GM19395 (cell line): ENCODE measurements around the gene CDK6.

ENCODE experiments used
- ATAC-seq: cut with Tn5 transposase; IDR thresholded peaks from one replicate; pipeline ENCODE4 v1.9.1; 2021; ENCODE audit warnings: mild to moderate bottlenecking, moderate library complexity; ENCODE audit not compliant: unreplicated experiment

The CDK6 gene

DNA sequence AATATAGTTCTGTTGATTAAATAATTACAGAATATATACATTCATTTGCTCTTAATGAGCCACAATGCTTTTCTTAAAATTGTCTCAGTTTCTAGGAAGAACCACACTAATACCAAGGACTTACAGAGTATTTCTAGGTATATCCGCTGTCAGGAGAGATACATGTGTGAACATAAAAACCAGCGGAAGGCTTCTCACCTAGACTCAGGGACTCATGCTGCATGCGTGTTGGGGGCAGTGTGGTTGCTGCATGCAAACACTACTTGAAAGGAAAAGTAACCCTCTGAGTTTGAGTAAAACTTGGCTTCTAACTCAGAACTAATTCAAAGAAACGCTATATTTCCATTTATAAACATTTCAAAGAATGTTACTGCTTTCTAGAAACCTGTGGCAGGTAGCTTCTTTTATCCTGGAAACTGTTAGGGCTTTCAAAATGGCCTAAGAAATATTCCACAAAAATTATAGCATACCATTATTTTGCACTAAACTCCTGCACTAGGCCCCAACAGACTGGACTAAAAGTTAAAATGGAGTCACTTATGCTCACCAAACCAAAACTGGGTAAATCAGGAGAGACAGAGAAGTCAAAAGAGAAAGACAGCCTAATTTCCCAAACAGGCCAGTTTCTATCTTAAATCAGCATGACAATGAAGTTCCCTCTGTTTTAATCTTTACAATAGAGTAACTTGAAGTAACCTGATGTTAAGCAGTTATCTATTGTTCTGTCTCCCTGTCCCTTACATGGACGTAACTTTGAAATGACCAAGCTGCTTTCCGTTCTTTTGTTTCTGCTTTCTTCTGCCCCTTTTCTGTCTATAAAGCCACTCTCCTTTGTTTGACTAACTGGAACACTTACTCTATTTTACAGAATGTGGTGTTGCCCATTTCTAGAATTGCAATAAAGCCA is 151.0 kb downstream of the CDK6 start:
- no peak for ATAC-seq

DNA sequence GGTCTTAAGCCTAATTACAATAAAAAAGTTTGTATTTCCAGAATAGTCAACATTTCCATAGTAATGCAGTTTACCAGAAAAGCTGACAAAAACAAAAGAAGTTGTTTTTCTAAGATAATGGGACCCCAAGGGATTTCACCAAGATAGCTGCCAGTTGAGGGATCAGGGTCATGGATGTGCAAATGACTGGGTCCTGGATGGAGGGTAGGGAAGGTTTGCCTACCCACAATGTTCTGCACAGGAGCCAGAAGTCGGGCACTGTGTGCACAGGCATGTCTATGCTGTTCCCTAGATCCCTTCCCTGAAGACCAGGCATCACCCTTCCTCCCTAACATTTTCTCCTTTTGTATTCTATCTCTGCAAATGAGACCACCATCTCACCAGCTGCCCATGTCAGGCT is 152.1 kb downstream of the CDK6 start:
- no peak for ATAC-seq

DNA sequence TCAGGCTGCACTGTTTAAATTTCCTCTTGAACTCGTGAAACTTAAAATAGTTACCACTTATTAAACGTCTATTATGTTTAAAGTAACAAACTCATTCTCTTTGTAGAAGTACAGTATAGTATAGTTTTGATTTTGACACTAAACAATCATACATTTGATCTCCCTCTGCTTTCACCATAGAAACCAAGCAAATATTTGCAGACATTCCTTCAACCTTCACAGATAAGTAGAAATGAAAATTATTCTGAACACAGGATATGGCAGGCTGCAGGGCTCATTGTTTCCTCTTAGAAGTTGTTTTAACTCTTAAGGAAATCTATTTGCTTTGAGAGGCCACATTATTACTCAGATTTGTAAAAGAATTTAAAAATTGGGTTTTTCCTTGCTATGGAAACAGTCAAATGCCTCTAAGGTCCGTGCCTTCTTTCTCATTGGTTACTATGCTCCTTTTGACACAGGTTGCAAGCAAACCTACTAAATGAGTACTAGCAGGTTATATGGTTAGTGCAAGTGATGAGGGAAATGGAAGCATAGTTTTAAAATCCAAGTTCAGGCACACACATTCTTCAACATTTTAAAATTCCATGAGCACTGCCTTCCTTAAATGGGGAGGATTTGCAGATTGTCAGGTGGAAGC is 153.4 kb downstream of the CDK6 start:
- no peak for ATAC-seq

DNA sequence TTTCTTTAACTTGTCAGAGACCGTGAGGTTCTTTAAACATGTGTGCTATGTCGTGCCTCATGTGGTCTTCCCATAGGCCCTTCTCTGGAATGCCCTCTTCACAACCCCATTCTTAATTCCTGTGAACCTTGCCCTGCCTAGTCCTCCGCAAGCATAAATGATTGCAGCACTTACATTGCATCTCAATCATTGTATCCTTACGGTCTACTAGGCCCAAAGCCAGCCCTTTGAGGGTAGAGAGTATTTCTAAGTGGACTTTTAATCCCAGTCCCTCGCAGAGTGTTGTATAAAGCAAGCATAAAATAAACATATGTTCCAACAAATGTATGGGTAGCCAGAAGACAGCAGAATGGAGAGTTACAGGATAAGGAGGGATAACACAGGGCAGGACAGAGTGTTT is 154.0 kb downstream of the CDK6 start:
- no peak for ATAC-seq

DNA sequence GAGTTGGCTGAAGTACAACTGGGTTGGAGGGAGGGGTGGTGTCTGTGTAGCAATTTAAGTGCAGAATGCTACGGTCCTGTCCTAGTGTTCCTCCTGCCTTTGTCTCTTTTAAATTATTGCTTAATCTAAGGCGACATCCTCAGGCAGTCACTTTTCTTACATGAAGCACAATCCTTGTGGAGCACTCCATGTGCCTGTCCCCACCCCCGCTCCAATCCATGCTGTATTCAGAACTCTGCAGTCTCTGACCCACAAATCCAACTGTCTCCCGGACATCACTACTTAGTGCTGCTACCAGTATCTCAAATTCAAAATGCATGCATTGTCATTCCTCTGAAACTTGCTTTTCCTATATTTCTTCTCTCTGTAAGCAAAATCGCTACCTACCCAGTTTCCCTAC is 154.7 kb downstream of the CDK6 start:
- no peak for ATAC-seq

DNA sequence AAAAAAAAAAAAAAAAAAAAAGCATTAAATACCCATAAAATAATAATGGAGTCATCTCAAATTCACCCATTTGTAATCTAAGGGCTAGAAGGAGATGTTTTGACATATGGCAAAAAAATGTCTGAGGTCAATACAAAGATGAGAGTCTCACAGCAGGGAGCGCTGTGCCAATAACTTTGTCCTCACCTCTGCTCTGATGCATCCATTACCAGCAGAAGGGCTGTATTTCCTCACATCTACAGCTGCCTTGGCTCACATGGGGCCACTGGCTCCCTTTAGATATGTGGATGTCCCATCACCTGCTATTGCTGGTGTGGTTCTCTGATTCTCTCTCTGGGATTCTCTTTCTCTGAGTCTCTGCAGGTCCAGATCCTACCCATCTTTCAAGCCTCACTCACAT is 155.9 kb downstream of the CDK6 start:
- ATAC-seq, result no peak

DNA sequence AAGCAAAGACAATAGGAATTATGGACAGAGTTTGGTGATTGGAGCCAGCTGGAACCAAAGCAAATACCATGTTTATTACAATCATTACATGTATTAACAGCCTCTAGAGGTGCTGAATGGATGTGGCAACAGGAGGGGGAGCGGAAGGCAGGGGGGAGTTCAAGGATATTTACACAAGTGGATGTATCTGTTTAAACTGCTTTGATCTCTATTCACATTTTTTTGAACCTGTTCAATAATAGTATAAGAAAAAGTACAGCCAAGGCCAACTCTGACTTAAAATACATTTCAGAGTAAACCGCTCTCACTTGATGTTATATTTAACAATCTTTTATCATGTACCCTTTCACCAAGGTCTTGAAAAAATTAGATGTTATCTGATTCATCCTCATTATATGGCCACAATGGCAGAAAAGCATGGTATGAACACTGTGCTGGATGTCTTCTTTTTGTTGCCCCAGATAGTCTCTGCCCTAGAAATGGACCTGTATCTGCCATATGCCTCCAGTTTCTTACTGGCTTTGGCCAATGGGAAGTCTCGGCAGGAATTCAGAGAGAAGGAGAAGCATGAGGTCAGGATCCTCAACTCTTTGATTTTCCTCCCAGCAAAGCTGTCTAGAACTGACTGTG is 158.0 kb downstream of the CDK6 start:
- no peak for ATAC-seq

DNA sequence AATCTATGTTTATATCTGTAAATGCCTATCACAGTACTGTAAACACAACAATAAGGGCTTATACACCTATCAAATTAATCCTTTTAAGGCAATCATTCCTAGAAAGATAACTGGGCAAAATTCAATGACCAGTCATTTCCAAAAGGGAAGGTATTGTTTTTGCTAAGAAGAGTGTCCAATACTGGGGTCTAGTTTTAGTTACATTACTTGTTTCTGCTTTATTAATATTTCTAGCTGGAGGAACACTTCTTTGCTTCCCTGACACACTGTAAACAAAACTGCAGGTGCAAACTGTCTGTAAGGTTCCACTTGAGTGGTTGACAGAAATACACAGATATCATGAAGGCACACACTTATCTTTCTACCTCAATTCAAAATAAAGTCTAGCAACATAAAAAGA is 162.0 kb downstream of the CDK6 start:
- ATAC-seq, result peak; percentile 70

DNA sequence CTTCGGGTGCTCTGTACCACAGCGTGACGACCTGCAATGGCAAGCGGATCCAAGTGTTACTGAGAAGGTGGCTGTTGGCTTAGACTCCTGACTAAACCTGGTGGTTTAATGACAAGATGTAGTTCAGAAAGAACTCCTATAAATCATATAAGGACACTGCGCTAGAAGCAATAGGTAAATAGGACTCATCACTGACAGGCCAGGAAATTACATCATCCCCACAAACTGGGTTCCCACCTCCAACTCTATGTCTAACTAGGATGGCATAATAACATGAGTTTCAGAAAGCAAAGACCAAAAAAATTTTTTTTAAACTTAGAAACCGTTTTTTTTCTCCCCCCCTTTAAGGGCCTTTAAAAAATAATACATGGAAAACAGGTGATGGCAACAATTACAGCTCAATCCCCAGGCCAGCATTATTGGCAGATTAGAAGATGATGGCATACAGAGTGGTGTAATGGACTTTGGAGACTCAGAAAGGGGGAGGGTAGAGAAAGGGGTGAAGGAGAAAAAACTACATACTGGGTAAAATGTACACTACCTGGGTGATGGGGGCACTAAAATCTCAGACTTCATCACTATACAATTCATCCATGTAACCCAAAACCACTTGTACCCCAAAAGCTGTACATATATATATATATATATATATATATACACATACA is 164.7 kb downstream of the CDK6 start:
- ATAC-seq, result no peak

DNA sequence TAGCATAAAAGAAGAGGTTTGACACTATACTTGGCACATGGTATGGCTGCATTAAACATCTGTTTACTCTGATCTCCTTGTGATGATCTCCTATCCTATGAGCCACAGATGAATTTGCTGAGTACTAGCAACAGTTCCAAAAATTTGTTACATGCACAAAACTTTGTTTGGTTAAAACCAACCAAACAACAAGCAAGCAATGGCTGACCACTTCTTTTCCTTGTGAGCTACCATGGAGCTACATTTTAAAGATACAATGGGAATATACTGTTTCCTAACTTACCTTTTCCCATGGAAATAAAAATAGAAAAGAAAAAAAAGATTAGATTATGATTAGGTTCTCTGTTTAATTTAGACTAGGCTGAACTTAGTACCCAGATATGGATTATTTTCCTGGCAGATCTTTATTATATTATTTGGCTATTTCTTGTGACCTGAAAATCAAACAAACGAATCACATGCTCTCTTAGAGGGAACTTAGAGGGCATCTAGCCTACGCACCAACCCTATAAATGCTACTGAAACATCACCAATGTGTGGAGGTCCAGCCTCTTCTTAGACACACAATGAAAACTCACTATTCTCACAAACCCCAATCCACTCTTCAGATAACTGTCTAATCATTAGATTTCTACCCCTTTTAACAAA is 166.0 kb downstream of the CDK6 start:
- no peak for ATAC-seq

DNA sequence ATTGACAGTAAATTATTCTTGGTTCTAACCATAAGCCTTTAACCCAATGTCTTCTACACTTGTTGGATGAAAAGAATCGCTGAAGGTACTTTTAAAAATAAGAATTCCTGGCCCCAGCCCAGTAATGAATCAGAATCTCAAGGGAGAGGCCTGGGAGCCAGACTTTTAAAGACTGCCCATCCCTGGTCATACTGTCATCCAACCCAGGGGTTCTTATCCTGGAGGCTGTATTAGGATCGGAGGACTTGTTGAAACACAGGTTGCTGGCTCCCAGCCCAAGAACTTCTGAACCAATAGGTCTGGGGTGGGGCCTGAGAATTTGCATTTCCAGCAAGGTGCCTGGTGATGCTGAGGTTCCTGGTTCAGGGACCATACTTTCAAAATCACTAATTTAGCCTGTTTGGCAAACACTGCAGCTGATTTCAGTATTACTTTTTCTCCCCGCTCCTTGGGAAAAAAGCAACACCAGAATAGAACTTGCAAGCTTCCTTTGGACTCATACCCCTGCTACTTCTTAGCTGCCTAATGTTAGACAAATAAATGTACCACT is 166.7 kb downstream of the CDK6 start:
- ATAC-seq, result no peak

DNA sequence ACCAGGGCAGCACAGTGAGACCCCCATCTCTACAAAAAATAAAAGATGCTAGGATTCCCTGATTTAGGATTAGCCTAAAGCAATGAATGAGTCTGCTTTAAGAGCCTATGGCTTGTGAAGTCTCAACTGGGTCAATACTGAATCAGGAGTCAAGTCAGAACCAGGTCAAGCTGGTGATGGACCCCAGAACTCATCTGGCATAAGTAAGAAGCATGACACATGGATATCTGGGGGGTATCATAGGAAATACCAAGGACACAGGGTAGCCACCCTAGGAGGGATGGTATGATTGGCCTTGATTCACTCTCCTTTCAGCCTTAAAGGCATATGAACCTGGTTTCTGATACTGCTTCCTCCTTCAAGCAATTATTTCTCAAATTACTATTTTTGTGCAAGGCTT is 167.8 kb downstream of the CDK6 start:
- no peak for ATAC-seq

DNA sequence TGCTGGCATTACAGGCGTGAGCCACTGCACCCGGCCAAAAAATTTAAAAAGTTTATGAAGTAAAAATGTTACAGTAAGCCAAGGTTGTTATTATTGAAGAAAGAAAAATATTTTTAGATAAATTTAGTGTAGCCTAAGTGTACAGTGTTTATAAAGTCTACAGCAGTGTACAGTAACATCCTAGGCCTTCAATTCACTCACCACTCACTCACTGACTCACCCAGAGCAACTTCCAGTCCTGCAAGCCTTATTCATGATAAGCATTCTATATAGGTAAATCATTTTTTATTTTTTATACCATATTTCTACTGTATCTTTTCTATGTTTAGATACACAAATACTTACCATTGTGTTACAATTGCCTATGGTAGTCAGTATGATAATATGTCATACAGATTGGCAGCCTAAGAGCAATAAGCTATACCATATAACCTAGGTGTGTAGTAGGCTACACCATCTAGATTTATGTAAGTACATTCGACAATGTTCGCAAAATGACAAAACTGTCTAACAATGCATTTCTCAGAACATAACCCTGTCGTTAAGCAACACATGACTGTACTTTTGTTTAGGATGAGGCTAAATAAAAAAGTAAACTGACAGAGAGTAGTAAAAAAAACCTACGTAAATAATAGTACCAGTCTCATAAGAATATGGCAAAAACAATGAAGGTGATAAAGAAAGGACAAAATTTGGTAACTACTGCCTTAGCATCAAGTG is 168.4 kb downstream of the CDK6 start:
- no peak for ATAC-seq

DNA sequence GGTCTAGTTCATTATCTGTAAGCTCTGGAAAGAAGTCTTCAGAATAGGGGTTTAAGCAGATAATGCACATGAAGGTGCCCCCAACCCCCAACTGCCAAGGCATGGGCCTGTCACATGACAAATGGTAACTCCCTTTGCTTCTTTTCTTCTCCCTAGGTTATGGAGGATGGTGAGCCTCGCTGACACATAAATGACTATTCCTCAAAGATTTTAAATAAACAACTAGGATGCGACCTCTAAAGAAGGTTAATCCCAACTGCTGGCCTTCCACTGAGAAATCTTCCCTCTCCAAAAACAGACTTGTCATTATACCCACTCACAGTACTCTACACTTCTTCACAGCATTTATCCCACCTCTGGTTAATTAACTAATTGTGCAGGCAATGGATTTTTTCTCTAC is 170.4 kb downstream of the CDK6 start:
- ATAC-seq, result no peak

DNA sequence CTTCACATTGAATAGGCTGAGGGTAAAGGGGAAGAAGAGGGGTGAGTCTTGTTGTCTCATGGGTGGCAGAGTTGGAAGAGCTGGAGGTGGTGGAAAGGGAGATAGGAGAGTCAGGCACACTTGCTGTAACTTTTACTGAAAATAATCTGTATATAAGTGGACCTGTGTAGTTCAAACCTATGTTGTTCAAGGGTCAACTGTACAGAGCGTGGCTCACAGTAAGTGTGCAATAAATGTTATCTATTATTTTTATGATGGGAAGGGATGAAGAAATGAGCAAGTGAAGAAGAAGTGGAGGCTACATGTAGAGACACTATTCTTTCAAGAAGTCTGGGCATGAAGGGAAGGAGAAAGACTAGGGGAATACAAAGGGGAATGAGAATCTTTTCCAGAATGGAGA is 174.7 kb downstream of the CDK6 start:
- ATAC-seq, result no peak

DNA sequence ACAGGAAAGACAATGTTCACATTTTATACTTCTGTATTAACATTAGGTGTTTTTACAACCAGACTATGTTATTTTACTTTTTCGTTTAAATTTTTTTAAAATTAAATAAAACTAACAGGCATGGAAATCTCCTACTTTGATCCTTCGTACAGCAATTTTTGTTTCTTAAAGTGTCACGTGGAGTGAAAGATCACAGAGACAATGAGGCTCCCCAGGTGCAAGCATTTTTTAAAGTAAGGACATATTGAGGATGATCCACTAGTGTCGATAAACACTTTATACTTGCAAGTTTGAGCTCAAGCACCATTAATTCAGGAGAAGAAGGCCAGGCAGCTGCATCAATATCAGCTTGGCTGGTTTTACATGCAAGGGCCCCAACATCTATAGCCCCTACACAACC is 177.7 kb downstream of the CDK6 start:
- ATAC-seq, result no peak

DNA sequence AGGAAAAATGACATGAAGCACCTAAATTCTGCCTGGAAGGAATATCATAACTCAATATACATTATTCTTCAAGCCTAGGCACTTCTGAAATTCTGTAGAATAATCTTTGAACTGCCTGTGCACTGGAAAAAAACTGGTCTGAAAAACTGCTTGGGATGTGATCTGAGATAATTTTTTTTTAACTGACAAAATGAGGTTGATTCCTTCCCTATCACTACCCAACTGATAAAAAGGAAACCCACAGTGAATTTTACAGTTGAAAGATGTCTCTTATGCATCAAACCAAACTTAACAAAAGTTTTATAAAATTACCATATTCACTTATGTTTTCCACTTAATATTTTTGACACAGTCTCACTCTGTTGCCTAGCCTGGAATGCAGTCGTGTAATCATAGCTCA is 179.0 kb downstream of the CDK6 start:
- ATAC-seq, result no peak

DNA sequence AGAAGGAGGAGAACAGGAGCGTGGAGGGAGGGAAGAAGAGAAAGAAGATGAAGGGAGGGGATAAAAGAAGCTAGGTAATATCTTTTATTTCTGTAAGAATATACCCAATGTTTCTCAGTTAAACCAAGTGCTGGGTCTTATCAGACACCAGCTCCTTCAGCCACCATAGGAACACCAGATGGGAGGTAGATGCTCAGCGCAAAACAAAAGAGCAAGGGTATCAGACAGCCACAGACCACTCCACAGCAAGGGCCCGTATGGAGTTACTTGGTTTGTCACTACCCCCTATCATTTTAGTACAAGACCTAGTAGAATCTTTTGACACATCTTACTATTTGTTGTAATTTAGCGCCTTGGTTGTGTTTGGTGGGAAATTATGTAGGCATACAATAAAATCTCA is 180.3 kb downstream of the CDK6 start:
- no peak for ATAC-seq

DNA sequence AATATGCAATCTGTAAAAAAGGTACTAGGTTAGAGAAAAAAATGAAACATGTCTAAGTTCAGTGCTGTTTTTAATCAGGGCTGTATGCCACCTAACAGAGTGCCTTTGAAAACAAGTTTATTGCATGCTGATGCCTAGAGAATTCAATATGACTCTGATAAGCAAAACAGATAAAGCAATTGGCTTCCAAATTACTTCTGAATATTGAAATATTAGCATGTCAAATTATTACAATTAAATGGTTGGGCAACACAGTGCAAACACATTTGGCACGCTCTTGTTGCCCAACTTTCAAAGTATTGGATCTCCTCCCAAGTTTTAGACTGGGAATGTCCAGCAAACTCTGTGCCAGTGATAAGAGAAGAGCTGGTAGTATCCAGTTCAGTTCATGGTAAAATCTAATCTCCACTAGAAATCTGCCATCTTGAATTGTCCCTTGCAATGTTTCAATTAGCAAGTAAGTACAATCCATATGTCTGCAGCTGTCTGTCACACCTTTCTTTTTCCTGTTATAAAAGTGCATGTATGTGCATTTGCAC is 181.0 kb downstream of the CDK6 start:
- ATAC-seq, result no peak

DNA sequence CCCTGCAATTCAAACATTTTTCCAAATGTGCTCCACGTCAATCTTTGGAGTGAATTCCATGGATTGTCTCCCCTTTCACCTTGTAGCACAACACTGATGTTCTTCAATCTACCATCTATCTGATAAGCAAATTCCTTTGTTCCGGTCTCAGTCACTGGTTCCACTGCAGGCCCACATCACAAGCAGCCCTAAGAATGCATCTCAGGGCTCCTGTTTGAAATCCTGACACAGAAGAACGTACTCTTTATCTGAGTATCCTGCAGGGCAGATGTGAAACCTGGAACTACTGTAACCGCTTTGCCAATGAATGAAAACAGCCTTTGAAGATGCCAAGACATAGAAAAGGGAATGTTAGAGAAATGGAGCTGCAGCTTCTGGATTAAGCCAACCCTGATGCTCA is 183.2 kb downstream of the CDK6 start:
- no peak for ATAC-seq
